Spleen (tissue), 7 donors: ENCODE results near the gene POU2AF1.

Experiments used
- CTCF ChIP-seq, 11 experiments: fragments of 200-600 bp in 7 of 11; fragments of 450-650 bp in 4 of 11; sonication (generic) in 4 of 11; IDR thresholded peaks in 8 of 11; conservative IDR thresholded peaks in 3 of 11; 1 replicate in 7 of 11; 2 replicates in 4 of 11; pipeline versions ENCODE4 v1.4.0 to v1.8.0; 2016 to 2021; ENCODE audit warnings: antibody characterized with exemption in 11 of 11, inconsistent platforms in 4 of 11, mild to moderate bottlenecking in 1 of 11
- POLR2AphosphoS5 ChIP-seq, 3 donors: sonication (generic); formaldehyde crosslinking; IDR thresholded peaks; one replicate each; pipeline ENCODE4 v1.5.1; 2017; ENCODE audit warnings: antibody characterized with exemption in 3 of 3
- donor health status: DM: no; HTN: no; CAD: no; lungs with moderate emphysema.
- donor health status: DM: no; HTN: no; CAD: no.
- donor health status: DM: no; HTN: no; CAD: no.

DNA sequence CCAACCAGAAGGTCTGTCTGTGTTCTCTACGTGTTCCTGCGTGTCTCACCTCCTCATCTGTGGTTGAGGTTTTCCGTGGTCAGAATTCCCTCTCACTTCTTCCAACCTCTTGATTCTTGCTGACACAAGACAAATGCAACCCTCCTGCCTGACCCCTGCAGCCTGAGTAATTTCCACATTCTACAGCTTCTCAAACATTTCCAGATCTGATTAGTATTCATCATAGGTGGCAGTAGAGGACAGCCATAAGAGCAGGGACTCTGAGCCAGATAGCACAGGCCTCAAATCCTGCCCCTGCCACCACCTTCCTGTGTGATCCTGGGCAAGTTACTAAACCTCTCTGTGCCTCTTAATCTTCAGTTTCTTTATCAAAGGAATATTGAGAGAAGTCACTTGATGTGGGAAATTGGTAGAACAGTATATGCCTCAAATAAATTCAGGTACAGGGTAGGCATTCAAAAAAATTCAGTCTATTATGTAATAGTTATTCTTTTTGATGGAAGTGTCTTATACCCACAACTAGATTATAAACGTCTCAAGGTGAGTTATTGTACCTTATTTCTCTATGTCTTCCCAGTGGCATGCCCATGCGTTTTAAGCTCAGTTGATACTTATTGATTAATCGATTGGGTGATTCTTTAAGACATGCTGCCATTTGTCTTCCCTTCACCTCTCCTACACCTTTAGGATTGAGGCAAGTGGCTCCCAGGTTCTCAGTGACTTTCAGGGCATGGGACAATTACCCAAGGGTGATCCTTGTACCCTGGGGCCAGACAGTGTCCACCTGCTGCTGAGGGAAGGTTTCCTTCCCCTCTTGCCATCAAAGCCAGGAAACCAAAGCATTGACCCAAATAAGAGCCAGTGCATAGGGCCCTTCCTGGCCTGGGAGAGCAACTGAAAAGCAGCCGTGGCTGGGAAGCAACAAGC, 19.6 kb downstream of the POU2AF1 start:
- TF ChIP-seq POLR2AphosphoS5 (IDR thresholded peaks at IDR 0.05) (no peak), CTCF (IDR thresholded peaks at IDR 0.05 in 8 of 11, conservative IDR thresholded peaks at IDR 0.05 in 3 of 11) (no peak)
